Endothelial cell of umbilical vein (primary cell): ENCODE results near the gene TIMM17A. TPM values are rescaled to one million over a fixed set of nuclear protein-coding genes. Genes with fewer than 3 reads are reported as not detected.

Experiments used
- BruUV-seq: library from RNA; stranded (reverse); fragments of 400-500 nt; replicated peaks from 2 replicates; lab custom pipeline; 2021; lab: Mats Ljungman, UMichigan
- CTCF ChIA-PET: fragments of 300-600, 350-600 bp; sonication (Branson Sonifier 250); formaldehyde crosslinking; loops from one replicate; lab custom pipeline; 2021; ENCODE audit warnings: antibody characterized with exemption, inconsistent platforms; lab: Charles Lee
- POLR2A ChIA-PET: fragments of 300-600, 350-600 bp; sonication (Branson Sonifier 250); formaldehyde crosslinking; loops from one replicate; lab custom pipeline; 2021; ENCODE audit warnings: antibody characterized with exemption, inconsistent platforms; lab: Charles Lee
- DNase-seq: peaks from one replicate; pipeline ENCODE4 v3.0.0-alpha.2; 2011; ENCODE audit warnings: low read depth, low spot score
- FAIRE-seq: peaks from 2 replicates; lab custom pipeline; 2011; peaks lifted over from hg19 to GRCh38; lab: Jason Lieb, UNC
- H2AFZ ChIP-seq: 2 replicates; pipeline ENCODE4 v1.6.0; 2012; ENCODE audit warnings: low read depth, low read length, control low read depth, inconsistent platforms
- H3K27ac ChIP-seq: 2 replicates; pipeline ENCODE4 v1.5.1; 2011; ENCODE audit warnings: low read depth, mild to moderate bottlenecking, control low read depth, low read length, moderate library complexity; ENCODE audit not compliant: insufficient read depth
- H3K27me3 ChIP-seq, 2 experiments: 2 replicates each; pipeline versions ENCODE4 v1.6.0 to v1.6.1; 2011; ENCODE audit warnings: low read length in 2 of 2, mixed read lengths in 1 of 2; ENCODE audit not compliant: control insufficient read depth in 2 of 2, insufficient read depth in 2 of 2
- H3K36me3 ChIP-seq, 2 experiments: 2 replicates in 1 of 2; 3 replicates in 1 of 2; pipeline ENCODE4 v1.5.1; 2011; ENCODE audit warnings: low read length in 2 of 2, mild to moderate bottlenecking in 1 of 2, moderate library complexity in 1 of 2; ENCODE audit not compliant: control insufficient read depth in 2 of 2, insufficient read depth in 2 of 2; ENCODE audit errors: extremely low read depth in 1 of 2
- H3K4me1 ChIP-seq: 3 replicates; pipeline ENCODE4 v1.5.1; 2011; ENCODE audit warnings: mild to moderate bottlenecking, low read length; ENCODE audit not compliant: control insufficient read depth, insufficient read depth; ENCODE audit errors: extremely low read depth
- H3K4me2 ChIP-seq: 2 replicates; pipeline ENCODE4 v1.6.1; 2011; ENCODE audit warnings: low read length, control low read depth, mixed read lengths; ENCODE audit not compliant: insufficient read depth
- H3K4me3 ChIP-seq, 3 experiments: fragments of 200-600 bp in 1 of 3; sonication (generic), shearing (Covaris generic) in 1 of 3; replicated peaks in 1 of 3; 2 replicates each; pipeline ENCODE4 v1.5.1; 2011 to 2016; ENCODE audit warnings: control low read depth in 3 of 3, low read length in 3 of 3, mild to moderate bottlenecking in 2 of 3, inconsistent platforms in 1 of 3, low read depth in 1 of 3, moderate library complexity in 1 of 3; ENCODE audit not compliant: insufficient read depth in 1 of 3
- H3K79me2 ChIP-seq: 2 replicates; pipeline ENCODE4 v1.6.0; 2012; ENCODE audit warnings: low read length, inconsistent platforms; ENCODE audit not compliant: control insufficient read depth, insufficient read depth
- H3K9ac ChIP-seq: replicated peaks from 2 replicates; pipeline ENCODE3; 2011; ENCODE audit warnings: low read length, control low read depth; ENCODE audit not compliant: insufficient read depth; ENCODE audit errors: extremely low read depth
- H3K9me1 ChIP-seq: replicated peaks from 3 replicates; pipeline ENCODE4 v1.6.0; 2011; ENCODE audit warnings: mild to moderate bottlenecking, low read length; ENCODE audit not compliant: control insufficient read depth, insufficient read depth; ENCODE audit errors: extremely low read depth
- H3K9me3 ChIP-seq: replicated peaks from 2 replicates; pipeline ENCODE4 v1.5.1; 2012; ENCODE audit warnings: low read length, inconsistent platforms; ENCODE audit not compliant: control insufficient read depth, insufficient read depth
- H4K20me1 ChIP-seq: replicated peaks from 2 replicates; pipeline ENCODE3; 2011; ENCODE audit warnings: mild to moderate bottlenecking, low read length; ENCODE audit not compliant: control insufficient read depth, insufficient read depth; ENCODE audit errors: extremely low read depth
- CTCF ChIP-seq, 2 donors: IDR thresholded peaks; 1 replicate in 1 of 2; 2 replicates in 1 of 2; pipeline ENCODE4 v1.5.1; 2011; ENCODE audit warnings: low read length in 2 of 2, mild to moderate bottlenecking in 2 of 2, moderate library complexity in 2 of 2, control low read depth in 1 of 2, inconsistent platforms in 1 of 2, low read depth in 1 of 2; ENCODE audit not compliant: insufficient read depth in 1 of 2; ENCODE audit errors: extremely low read depth in 1 of 2
- EZH2 ChIP-seq: IDR thresholded peaks from 2 replicates; pipeline ENCODE4 v1.6.1; 2012; ENCODE audit warnings: borderline replicate concordance, low read depth, mild to moderate bottlenecking, moderate library complexity, low read length, inconsistent platforms; ENCODE audit not compliant: severe bottlenecking
- FOS ChIP-seq: IDR thresholded peaks from 2 replicates; pipeline ENCODE4 v1.6.1; 2011; ENCODE audit warnings: mild to moderate bottlenecking, low read length, moderate library complexity, borderline replicate concordance; ENCODE audit not compliant: insufficient read depth
- GATA2 ChIP-seq: IDR thresholded peaks from 2 replicates; pipeline ENCODE4 v1.7.0; 2011; ENCODE audit warnings: low read depth, mild to moderate bottlenecking, moderate library complexity, mixed read lengths, low read length; ENCODE audit not compliant: insufficient read length, insufficient read depth
- JUN ChIP-seq: IDR thresholded peaks from 2 replicates; pipeline ENCODE4 v1.6.1; 2011; ENCODE audit warnings: borderline replicate concordance, low read depth; ENCODE audit not compliant: insufficient read length, insufficient read depth
- MAX ChIP-seq: IDR thresholded peaks from 2 replicates; pipeline ENCODE4 v1.6.1; 2011; ENCODE audit not compliant: insufficient read depth, insufficient read length
- MYC ChIP-seq: IDR thresholded peaks from one replicate; pipeline ENCODE4 v1.6.1; 2011; ENCODE audit warnings: mild to moderate bottlenecking, low read depth, low read length
- POLR2A ChIP-seq: IDR thresholded peaks from 2 replicates; pipeline ENCODE4 v1.6.1; 2012; ENCODE audit warnings: low read depth, mild to moderate bottlenecking, control low read depth, low read length
- POLR2AphosphoS5 ChIP-seq: IDR thresholded peaks from 2 replicates; pipeline ENCODE4 v1.6.1; 2012; ENCODE audit warnings: low read depth, mild to moderate bottlenecking, control low read depth, low read length, moderate library complexity; ENCODE audit not compliant: insufficient read depth
- dilution Hi-C: fragments of 300-500 bp; cut with MboI; formaldehyde crosslinking; loops from one replicate; pipeline ENCODE4 v1.15.0; 2019; ENCODE audit warnings: low sequenced_read_pairs; ENCODE audit not compliant: extremely low pct_ligation_motif_present
- intact Hi-C: fragments of 100-400 bp; cut with micrococcal nuclease; formaldehyde crosslinking; loops from one replicate; pipeline ENCODE4 v1.10.0; 2022
- polyA plus RNA-seq, 4 experiments: library from polyadenylated mRNA; depleted of rRNA in 3 of 4; stranded (reverse) in 3 of 4; unstranded in 1 of 4; fragments of >200 nt; gene quantifications; 2 replicates each; pipeline versions ENCODE4 v1.2.1 to v1.2.3, GENCODE V29; 2011 to 2012; ENCODE audit warnings: missing spikeins in 1 of 4
- total RNA-seq: library from RNA; stranded (reverse); gene quantifications from 2 replicates; pipeline ENCODE4 v1.2.3, GENCODE V29; 2021

TIMM17A gene
- total and polyA plus RNA-seq, 2 donors (not counting 3 experiments of a cell fraction or from before 2014, with no cell fraction given), result 57.9 to 105 TPM

GRCh38 chr1:201937624-201938213 lies 17.6 kb upstream of the TIMM17A start:
- no peak overlapping the region for H3K4me2 ChIP-seq
- no peaks in the 10 kb centered on the region for H3K4me1 ChIP-seq
- dilution Hi-C loops (no loop called here), intact Hi-C loops (no loop called here)
- no peaks in the 10 kb centered on the region for H3K9me3 ChIP-seq
- no peaks in the 10 kb centered on the region for H4K20me1 ChIP-seq
- peak; percentile 84 for DNase-seq
- ChIA-PET CTCF (no interaction called here), POLR2A (interaction anchor here (0.7 kb wide), 1 partner anchor 34 kb away, joined by 4 read pairs; no protein-coding TSS in a partner anchor)
- no peaks in the 10 kb centered on the region for H3K9me1 ChIP-seq
- no TSS peak for BruUV-seq
- peak overlapping the region; percentile 62 for H2AFZ ChIP-seq
- H3K27me3 ChIP-seq, result no peaks in the 10 kb centered on the region
- H3K36me3 ChIP-seq, result no peaks in the 10 kb centered on the region
- no peak for TF ChIP-seq POLR2A
- TF ChIP-seq POLR2AphosphoS5, result no peak
- TF ChIP-seq JUN, result no peak
- TF ChIP-seq GATA2, result no peak
- no peak overlapping the region for H3K4me3 ChIP-seq
- H3K9ac ChIP-seq, result no peak overlapping the region
- FAIRE-seq, result peak; percentile 91
- H3K79me2 ChIP-seq, result no peaks in the 10 kb centered on the region
- H3K27ac ChIP-seq, result no peak overlapping the region

- no peak for DNase-seq
- no peak overlapping the region for H3K4me2 ChIP-seq
- CTCF ChIA-PET, result interaction anchor here (1.5 kb wide), 1 partner anchor 13 kb away, joined by 5 read pairs; no protein-coding TSS in a partner anchor
Observed at GRCh38 chr1:201938440-201939035, 16.8 kb upstream of the TIMM17A start.

More at GRCh38 chr1:201938440-201939035, 16.8 kb upstream of the TIMM17A start:
- no peaks in the 10 kb centered on the region for H4K20me1 ChIP-seq
- no peaks in the 10 kb centered on the region for H3K79me2 ChIP-seq
- FAIRE-seq, result peak; percentile 31
- H3K4me3 ChIP-seq, result no peak overlapping the region
- dilution Hi-C loops (no loop called here), intact Hi-C loops (no loop called here)
- BruUV-seq, result no TSS peak
- POLR2A ChIA-PET, result interaction anchor here (0.7 kb wide), 1 partner anchor 35 kb away, joined by 4 read pairs; no protein-coding TSS in a partner anchor
- H2AFZ ChIP-seq, result peak overlapping the region; percentile 62
- no peak for TF ChIP-seq CTCF (IDR thresholded peaks at IDR 0.05; ENCODE audit: extremely low read depth in 1 of 2, insufficient read depth in 1 of 2, low read depth in 1 of 2, low read length in 2 of 2)
- TF ChIP-seq POLR2A, result no peak
- TF ChIP-seq JUN, result no peak
- no peak for TF ChIP-seq MAX
- TF ChIP-seq POLR2AphosphoS5, result no peak
- no peak for TF ChIP-seq EZH2
- no peak for TF ChIP-seq GATA2
- no peak for TF ChIP-seq FOS
- no peak for TF ChIP-seq MYC
- H3K9me1 ChIP-seq, result no peaks in the 10 kb centered on the region
- no peak overlapping the region for H3K27ac ChIP-seq
- no peaks in the 10 kb centered on the region for H3K36me3 ChIP-seq
- H3K4me1 ChIP-seq, result no peaks in the 10 kb centered on the region
- no peaks in the 10 kb centered on the region for H3K27me3 ChIP-seq
- H3K9ac ChIP-seq, result no peak overlapping the region
- H3K9me3 ChIP-seq, result no peaks in the 10 kb centered on the region
